Naive thymus-derived CD4-positive, alpha-beta T cell (primary cell): ENCODE measurements around the gene ULK4. TPM values are rescaled to one million over a fixed set of nuclear protein-coding genes. Genes with fewer than 3 reads are reported as not detected.
A peak's percentile ranks its signal among the peaks of the same experiment; 100 is the strongest.

Experiments
- ATAC-seq: fragments of 150-1000 bp; cut with Tn5 transposase; 2 replicates; pipeline ENCODE4 v1.10.0; 2021; ENCODE audit warnings: mild to moderate bottlenecking, moderate library complexity
- CTCF ChIA-PET: fragments of 350-600 bp; sonication (Branson Sonifier 250); formaldehyde crosslinking; loops from one replicate; lab custom pipeline; 2021; ENCODE audit warnings: antibody characterized with exemption; lab: Charles Lee
- POLR2A ChIA-PET: fragments of 350-600 bp; sonication (Branson Sonifier 250); formaldehyde crosslinking; loops from one replicate; lab custom pipeline; 2021; ENCODE audit warnings: antibody characterized with exemption, inconsistent platforms; lab: Charles Lee
- DNase-seq, 9 donors: peaks; one replicate each; pipeline versions ENCODE4 v3.0.0 to v3.0.0-alpha.2; 2020 to 2022; ENCODE audit warnings: mixed read lengths in 1 of 9
- H3K27ac ChIP-seq: one replicate; pipeline ENCODE4 v1.7.0; 2013; ENCODE audit warnings: mild to moderate bottlenecking, low read depth, low read length, moderate library complexity
- H3K27me3 ChIP-seq, 2 donors: one replicate each; pipeline ENCODE4 v1.7.0; 2013; ENCODE audit warnings: low read length in 2 of 2, mild to moderate bottlenecking in 2 of 2, moderate library complexity in 2 of 2; ENCODE audit not compliant: control insufficient read depth in 2 of 2, insufficient read depth in 2 of 2
- H3K36me3 ChIP-seq, 3 experiments: 1 replicate in 2 of 3; 2 replicates in 1 of 3; pipeline ENCODE4 v1.7.0; 2013; ENCODE audit warnings: low read length in 3 of 3, mild to moderate bottlenecking in 3 of 3, moderate library complexity in 1 of 3; ENCODE audit not compliant: insufficient read depth in 3 of 3, control insufficient read depth in 2 of 3
- H3K4me1 ChIP-seq, 2 donors: one replicate each; pipeline ENCODE4 v1.7.0; 2013; ENCODE audit warnings: low read length in 2 of 2, mild to moderate bottlenecking in 2 of 2, moderate library complexity in 1 of 2; ENCODE audit not compliant: control insufficient read depth in 2 of 2, insufficient read depth in 2 of 2
- H3K4me3 ChIP-seq: 2 replicates; pipeline ENCODE4 v1.7.0; 2013; ENCODE audit warnings: mild to moderate bottlenecking, low read length
- H3K9me3 ChIP-seq, 3 experiments: 1 replicate in 2 of 3; 2 replicates in 1 of 3; pipeline ENCODE4 v1.7.0; 2013; ENCODE audit warnings: low read length in 3 of 3; ENCODE audit not compliant: control insufficient read depth in 2 of 3
- H3K27ac Mint-ChIP-seq, 9 donors: one replicate each; pipeline ENCODE4 v1.8.0; 2020 to 2022; ENCODE audit warnings: mixed read lengths in 9 of 9, mild to moderate bottlenecking in 8 of 9, moderate library complexity in 5 of 9, inconsistent platforms in 2 of 9
- H3K27me3 Mint-ChIP-seq, 5 donors: one replicate each; pipeline ENCODE4 v1.8.0; 2021 to 2022; ENCODE audit warnings: mixed read lengths in 5 of 5, mild to moderate bottlenecking in 1 of 5
- H3K36me3 Mint-ChIP-seq, 5 donors: one replicate each; pipeline ENCODE4 v1.8.0; 2020 to 2022; ENCODE audit warnings: mixed read lengths in 5 of 5, mild to moderate bottlenecking in 3 of 5, inconsistent platforms in 1 of 5
- H3K4me1 Mint-ChIP-seq, 7 donors: one replicate each; pipeline ENCODE4 v1.8.0; 2020 to 2022; ENCODE audit warnings: mixed read lengths in 7 of 7, mild to moderate bottlenecking in 3 of 7, inconsistent platforms in 1 of 7
- H3K4me3 Mint-ChIP-seq, 10 donors: one replicate each; pipeline ENCODE4 v1.8.0; 2020 to 2022; ENCODE audit warnings: mild to moderate bottlenecking in 10 of 10, mixed read lengths in 10 of 10, moderate library complexity in 6 of 10, inconsistent platforms in 2 of 10
- H3K9me3 Mint-ChIP-seq, 11 donors: one replicate each; pipeline ENCODE4 v1.8.0; 2020 to 2022; ENCODE audit warnings: mixed read lengths in 11 of 11, mild to moderate bottlenecking in 4 of 11, inconsistent platforms in 1 of 11, moderate library complexity in 1 of 11
- intact Hi-C, 2 donors: fragments of 100-400 bp; cut with micrococcal nuclease; formaldehyde crosslinking; loops; one replicate each; pipeline ENCODE4 v1.15.1; 2023
- polyA plus RNA-seq, 2 donors: library from polyadenylated mRNA; unstranded; fragments of 300-500 nt; fragmentation: Illumina TruSeq; gene quantifications; one replicate each; pipeline ENCODE4 v1.2.3, GENCODE V29; 2021
- total RNA-seq, 6 experiments: library from RNA in 5 of 6; stranded (reverse) in 5 of 6; gene quantifications; 1 replicate in 5 of 6; 2 replicates in 1 of 6; pipeline ENCODE4 v1.2.3 and lab custom pipeline; 2021 to 2026

The ULK4 gene
- total and polyA plus RNA-seq, 7 experiments from 2014 or later = 6.6 to 22.3 (median 18.9) TPM

GRCh38 chr3:41611008-41611407, 350.9 kb downstream of the ULK4 start:
- H3K27me3 ChIP-seq = no peaks in the 10 kb centered on the region
- intact Hi-C loops = no loop called here
- Mint-ChIP-seq H3K27ac (no peak overlapping the region), H3K27me3 (peaks cover 0 to 4% (median 0%) of the 10 kb centered on the region in 5 donors), H3K4me1 (peaks cover 0 to 2% (median 0%) of the 10 kb centered on the region in 7 donors), H3K4me3 (no peak overlapping the region), H3K9me3 (no peaks in the 10 kb centered on the region), H3K36me3 (peaks cover 0 to 20% (median 0%) of the 10 kb centered on the region in 5 donors)
- H3K27ac ChIP-seq = no peak overlapping the region
- H3K4me1 ChIP-seq = no peaks in the 10 kb centered on the region
- POLR2A ChIA-PET = no interaction called here
- H3K9me3 ChIP-seq = no peaks in the 10 kb centered on the region
- CTCF ChIA-PET = no interaction called here
- H3K36me3 ChIP-seq = no peaks in the 10 kb centered on the region
- no peak overlapping the region for H3K4me3 ChIP-seq
- no peak for DNase-seq
- no peak for ATAC-seq

GRCh38 chr3:41608347-41608746, 353.6 kb downstream of the ULK4 start:
- Histone ChIP-seq H3K4me1 (no peaks in the 10 kb centered on the region), H3K27me3 (no peaks in the 10 kb centered on the region), H3K4me3 (no peak overlapping the region), H3K9me3 (no peaks in the 10 kb centered on the region), H3K27ac (no peak overlapping the region), H3K36me3 (no peaks in the 10 kb centered on the region)
- DNase-seq (no peak), ATAC-seq (no peak)
- no peaks in the 10 kb centered on the region for H3K9me3 Mint-ChIP-seq
- H3K4me1 Mint-ChIP-seq = peaks cover 0 to 2% (median 0%) of the 10 kb centered on the region in 7 donors
- no peak overlapping the region for H3K27ac Mint-ChIP-seq
- intact Hi-C loops = no loop called here
- peaks cover 0 to 4% (median 0%) of the 10 kb centered on the region in 5 donors for H3K27me3 Mint-ChIP-seq
- CTCF ChIA-PET = no interaction called here
- H3K36me3 Mint-ChIP-seq = peaks cover 0 to 10% (median 0%) of the 10 kb centered on the region in 5 donors
- no peak overlapping the region for H3K4me3 Mint-ChIP-seq
- POLR2A ChIA-PET = no interaction called here

GRCh38 chr3:41603807-41604206, 358.1 kb downstream of the ULK4 start:
- H3K4me3 Mint-ChIP-seq = no peak overlapping the region
- no peak for ATAC-seq
- H3K9me3 Mint-ChIP-seq = no peaks in the 10 kb centered on the region
- H3K4me1 Mint-ChIP-seq = peaks cover 0 to 1% (median 0%) of the 10 kb centered on the region in 7 donors
- no peak for DNase-seq
- peaks cover 0 to 6% (median 0%) of the 10 kb centered on the region in 5 donors for H3K27me3 Mint-ChIP-seq
- Histone ChIP-seq H3K27ac (no peak overlapping the region), H3K27me3 (no peaks in the 10 kb centered on the region), H3K9me3 (no peaks in the 10 kb centered on the region), H3K4me1 (no peaks in the 10 kb centered on the region), H3K36me3 (no peaks in the 10 kb centered on the region), H3K4me3 (no peak overlapping the region)
- ChIA-PET POLR2A (no interaction called here), CTCF (no interaction called here)
- H3K36me3 Mint-ChIP-seq = peaks cover 0 to 9% (median 0%) of the 10 kb centered on the region in 5 donors
- no peak overlapping the region for H3K27ac Mint-ChIP-seq
- intact Hi-C loops = no loop called here

- Mint-ChIP-seq H3K9me3 (no peaks in the 10 kb centered on the region), H3K27ac (peak overlapping the region in 1 of 9 donors; percentile 39), H3K27me3 (peaks cover 0 to 6% (median 0%) of the 10 kb centered on the region in 5 donors), H3K4me3 (no peak overlapping the region), H3K36me3 (peaks cover 0 to 12% (median 5%) of the 10 kb centered on the region in 5 donors), H3K4me1 (peaks cover 0 to 1% (median 0%) of the 10 kb centered on the region in 7 donors)
- no peak overlapping the region for H3K4me3 ChIP-seq
- H3K4me1 ChIP-seq = no peaks in the 10 kb centered on the region
- no peak overlapping the region for H3K27ac ChIP-seq
- H3K27me3 ChIP-seq = no peaks in the 10 kb centered on the region
- H3K36me3 ChIP-seq = no peaks in the 10 kb centered on the region
- DNase-seq = no peak
- intact Hi-C loops = no loop called here
- no peak for ATAC-seq
- no peaks in the 10 kb centered on the region for H3K9me3 ChIP-seq
- ChIA-PET CTCF (no interaction called here), POLR2A (no interaction called here)
Observed at GRCh38 chr3:41602121-41602520, 359.8 kb downstream of the ULK4 start.

- no peaks in the 10 kb centered on the region for H3K36me3 ChIP-seq
- H3K9me3 Mint-ChIP-seq = no peaks in the 10 kb centered on the region
- H3K27ac Mint-ChIP-seq = no peak overlapping the region
- ChIA-PET CTCF (no interaction called here), POLR2A (no interaction called here)
- H3K9me3 ChIP-seq = no peaks in the 10 kb centered on the region
- DNase-seq (no peak), ATAC-seq (no peak)
- peaks cover 0 to 1% (median 0%) of the 10 kb centered on the region in 7 donors for H3K4me1 Mint-ChIP-seq
- H3K27me3 Mint-ChIP-seq = peaks cover 0 to 2% (median 0%) of the 10 kb centered on the region in 5 donors
- no peak overlapping the region for H3K4me3 ChIP-seq
- no peak overlapping the region for H3K4me3 Mint-ChIP-seq
- H3K27ac ChIP-seq = no peak overlapping the region
- H3K27me3 ChIP-seq = no peaks in the 10 kb centered on the region
- H3K4me1 ChIP-seq = no peaks in the 10 kb centered on the region
- peaks cover 0 to 12% (median 5%) of the 10 kb centered on the region in 5 donors for H3K36me3 Mint-ChIP-seq
- intact Hi-C loops = no loop called here
Observed at GRCh38 chr3:41601404-41601987, 360.4 kb downstream of the ULK4 start.

- CTCF ChIA-PET = no interaction called here
- peaks cover 0 to 2% (median 0%) of the 10 kb centered on the region in 5 donors for H3K27me3 Mint-ChIP-seq
- H3K4me3 Mint-ChIP-seq = no peak overlapping the region
- ATAC-seq (no peak), DNase-seq (no peak)
- H3K9me3 Mint-ChIP-seq = no peaks in the 10 kb centered on the region
- H3K27me3 ChIP-seq = no peaks in the 10 kb centered on the region
- no peak overlapping the region for H3K27ac ChIP-seq
- H3K36me3 ChIP-seq = no peaks in the 10 kb centered on the region
- H3K4me1 ChIP-seq = no peaks in the 10 kb centered on the region
- POLR2A ChIA-PET = no interaction called here
- peaks cover 0 to 18% (median 5%) of the 10 kb centered on the region in 5 donors for H3K36me3 Mint-ChIP-seq
- no peaks in the 10 kb centered on the region for H3K9me3 ChIP-seq
- H3K4me1 Mint-ChIP-seq = peaks cover 0 to 1% (median 0%) of the 10 kb centered on the region in 7 donors
- intact Hi-C loops = no loop called here
- no peak overlapping the region for H3K4me3 ChIP-seq
- H3K27ac Mint-ChIP-seq = no peak overlapping the region
Observed at GRCh38 chr3:41600616-41601015, 361.3 kb downstream of the ULK4 start.

GRCh38 chr3:41599127-41599484, 362.8 kb downstream of the ULK4 start:
- Histone ChIP-seq H3K4me3 (no peak overlapping the region), H3K36me3 (no peaks in the 10 kb centered on the region), H3K4me1 (no peaks in the 10 kb centered on the region), H3K9me3 (no peaks in the 10 kb centered on the region), H3K27ac (no peak overlapping the region), H3K27me3 (no peaks in the 10 kb centered on the region)
- H3K27me3 Mint-ChIP-seq = peaks cover 0 to 2% (median 0%) of the 10 kb centered on the region in 5 donors
- no peaks in the 10 kb centered on the region for H3K9me3 Mint-ChIP-seq
- ChIA-PET POLR2A (no interaction called here), CTCF (no interaction called here)
- intact Hi-C loops = no loop called here
- peaks cover 0 to 18% (median 5%) of the 10 kb centered on the region in 5 donors for H3K36me3 Mint-ChIP-seq
- DNase-seq (no peak), ATAC-seq (no peak)
- no peak overlapping the region for H3K4me3 Mint-ChIP-seq
- no peak overlapping the region for H3K27ac Mint-ChIP-seq
- H3K4me1 Mint-ChIP-seq = peaks cover 0 to 4% (median 0%) of the 10 kb centered on the region in 7 donors
